H54 (cell line): ENCODE data around the gene CNTNAP2.
"Not testable (repeated sequence)": the region's sequence is repeated elsewhere in the genome, so short reads cannot be mapped to it uniquely, and the experiment has no call there.

Source experiments
- DNase-seq: peaks from one replicate; pipeline ENCODE4 v3.0.0; 2011; ENCODE audit warnings: low spot score, mixed read lengths; ENCODE audit not compliant: insufficient read length
- FAIRE-seq: peaks from 3 replicates; lab custom pipeline; 2011; peaks lifted over from hg19 to GRCh38; lab: Jason Lieb, UNC
- POLR2A ChIP-seq: IDR thresholded peaks from 2 replicates; pipeline ENCODE4 v1.6.1; 2011; ENCODE audit warnings: low read depth, mild to moderate bottlenecking, low read length

The CNTNAP2 gene

GRCh38 chr7:148330124-148330818 is 2213.7 kb downstream of the CNTNAP2 start:
- no peak for TF ChIP-seq POLR2A
- no peak for DNase-seq
- no peak for FAIRE-seq

GRCh38 chr7:148330822-148331221 is 2214.2 kb downstream of the CNTNAP2 start:
- no peak for DNase-seq
- no peak for TF ChIP-seq POLR2A
- FAIRE-seq: no peak

- DNase-seq, FAIRE-seq: not testable (repeated sequence)
Measured at GRCh38 chr7:148331456-148331855, 2214.9 kb downstream of the CNTNAP2 start.

GRCh38 chr7:148332191-148333186 is 2215.9 kb downstream of the CNTNAP2 start:
- no peak for FAIRE-seq
- no peak for TF ChIP-seq POLR2A
- no peak for DNase-seq

- DNase-seq: no peak
- TF ChIP-seq POLR2A: no peak
- FAIRE-seq: no peak
Measured at GRCh38 chr7:148334441-148334956, 2217.9 kb downstream of the CNTNAP2 start.

- TF ChIP-seq POLR2A: no peak
- DNase-seq (no peak), FAIRE-seq (no peak)
Measured at GRCh38 chr7:148334959-148335577, 2218.5 kb downstream of the CNTNAP2 start.

- TF ChIP-seq POLR2A: no peak
- FAIRE-seq: no peak
- DNase-seq: no peak
Measured at GRCh38 chr7:148335790-148336189, 2219.2 kb downstream of the CNTNAP2 start.

GRCh38 chr7:148336411-148336810 is 2219.8 kb downstream of the CNTNAP2 start:
- DNase-seq (no peak), FAIRE-seq (no peak)
- TF ChIP-seq POLR2A: no peak

- DNase-seq (no peak), FAIRE-seq (no peak)
- TF ChIP-seq POLR2A: no peak
Measured at GRCh38 chr7:148337246-148337965, 2220.8 kb downstream of the CNTNAP2 start.

GRCh38 chr7:148337995-148338747 is 2221.6 kb downstream of the CNTNAP2 start:
- no peak for FAIRE-seq
- DNase-seq: no peak
- TF ChIP-seq POLR2A: no peak

- FAIRE-seq: no peak
- no peak for DNase-seq
- TF ChIP-seq POLR2A: no peak
Measured at GRCh38 chr7:148340438-148341280, 2224.1 kb downstream of the CNTNAP2 start.

- TF ChIP-seq POLR2A: no peak
- FAIRE-seq (no peak), DNase-seq (no peak)
Measured at GRCh38 chr7:148344406-148344805, 2227.8 kb downstream of the CNTNAP2 start.
